ENCODE measurements around the gene KCNQ1.

- TF ChIP-seq REST (IDR thresholded peaks at IDR 0.05; ENCODE audit: low read depth): no peak
- TF ChIP-seq TCF7L2 (IDR thresholded peaks at IDR 0.05; ENCODE audit: borderline replicate concordance, extremely low read depth, insufficient read depth, insufficient read length): no peak
- no peak for TF ChIP-seq CEBPB (IDR thresholded peaks at IDR 0.05; ENCODE audit: low read depth)
Measured at GRCh38 chr11:2830030-2830812, 385.4 kb downstream of the KCNQ1 start.
